NCI-H460 (cell line): ENCODE results near the gene SLC35F3. TPM values are rescaled to one million over a fixed set of nuclear protein-coding genes. Genes with fewer than 3 reads are reported as not detected.

ENCODE experiments used
- DNase-seq: peaks from one replicate; pipeline ENCODE4 v3.0.0-alpha.2; 2016; ENCODE audit warnings: low read depth; ENCODE audit errors: extremely low read depth
- total RNA-seq: library from RNA; depleted of rRNA; stranded (reverse); fragments of >200 nt; shearing (Covaris generic); gene quantifications from 2 replicates; pipeline ENCODE4 v1.2.3, GENCODE V29; 2014

Gene SLC35F3
- total RNA-seq, 1 experiment from 2014 or later: 3.5 TPM

DNA sequence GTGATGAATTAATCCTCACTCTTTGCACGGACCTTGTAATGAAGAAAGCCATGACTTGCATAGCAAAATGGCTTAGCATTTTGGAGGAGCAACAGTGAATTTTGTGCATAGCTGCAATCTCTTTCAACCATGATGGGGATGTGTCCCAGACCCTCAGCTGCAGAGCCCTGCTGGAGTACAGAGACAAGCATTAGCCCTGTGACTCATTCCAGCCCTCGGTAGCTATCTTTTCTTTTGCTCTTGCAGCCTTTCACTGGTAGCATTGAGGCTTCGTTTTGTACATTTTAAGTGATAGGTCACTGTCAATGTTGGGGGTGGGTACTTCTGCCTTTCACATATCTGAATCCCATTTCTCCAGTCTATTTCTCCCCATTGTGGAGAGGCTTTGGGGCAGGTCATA, 58.4 kb downstream of the SLC35F3 start:
- DNase-seq: no peak

DNA sequence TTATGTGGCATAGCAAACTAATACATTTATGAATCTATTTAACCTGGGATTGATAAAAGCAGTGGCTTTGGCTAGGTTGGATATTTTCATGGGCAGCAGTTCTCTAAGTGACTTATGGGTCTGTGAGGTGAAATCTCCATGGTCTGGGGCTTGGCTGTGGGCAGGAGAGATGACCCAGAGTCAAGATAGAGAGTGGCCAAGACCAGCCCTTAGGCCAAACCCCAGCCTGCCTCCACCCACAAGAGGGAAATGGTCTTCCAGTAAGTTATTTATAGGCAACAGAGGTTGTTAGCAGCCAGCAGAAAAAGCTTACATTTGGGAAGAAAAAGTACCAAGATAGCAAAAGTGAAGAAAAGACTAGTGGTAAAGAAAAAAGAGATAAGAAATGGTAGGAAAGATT, 61.4 kb downstream of the SLC35F3 start:
- no peak for DNase-seq

DNA sequence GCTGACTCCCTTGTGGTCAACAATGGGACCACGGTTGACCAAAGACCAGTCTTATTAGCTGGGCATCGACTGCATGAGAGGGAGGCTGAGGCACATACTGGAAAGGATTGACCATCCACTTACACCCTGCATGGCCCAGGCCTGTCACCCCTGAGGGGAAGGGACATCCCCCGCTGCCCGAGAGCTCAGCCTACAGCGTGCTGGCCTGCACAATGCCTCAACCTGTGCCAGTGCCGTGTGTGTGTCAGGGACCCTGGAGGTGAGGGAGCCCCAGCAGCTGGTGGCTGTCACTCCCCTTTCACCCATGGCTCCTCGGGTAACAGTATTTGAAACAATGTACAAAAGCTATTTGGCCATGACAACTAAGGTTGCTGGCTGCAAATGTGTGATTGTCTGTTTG, 67.3 kb downstream of the SLC35F3 start:
- no peak for DNase-seq

DNA sequence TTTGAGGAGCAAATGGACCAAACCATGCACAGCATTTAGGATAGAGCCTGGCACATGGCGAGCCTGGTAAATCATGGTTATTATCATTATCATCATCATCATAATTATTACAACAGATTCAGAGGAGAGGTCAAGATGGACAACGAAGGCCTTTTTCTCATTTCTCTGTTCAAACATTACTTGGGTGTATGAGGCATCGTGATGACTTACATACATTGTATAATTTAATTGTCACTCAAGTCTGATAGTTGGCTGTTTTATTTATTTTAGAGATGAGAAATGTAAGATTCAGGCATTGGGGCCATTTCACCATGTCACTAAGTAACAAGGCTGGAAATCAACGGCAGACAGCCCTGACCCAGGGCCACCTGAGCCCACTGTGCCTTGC, 68.1 kb downstream of the SLC35F3 start:
- DNase-seq: no peak

DNA sequence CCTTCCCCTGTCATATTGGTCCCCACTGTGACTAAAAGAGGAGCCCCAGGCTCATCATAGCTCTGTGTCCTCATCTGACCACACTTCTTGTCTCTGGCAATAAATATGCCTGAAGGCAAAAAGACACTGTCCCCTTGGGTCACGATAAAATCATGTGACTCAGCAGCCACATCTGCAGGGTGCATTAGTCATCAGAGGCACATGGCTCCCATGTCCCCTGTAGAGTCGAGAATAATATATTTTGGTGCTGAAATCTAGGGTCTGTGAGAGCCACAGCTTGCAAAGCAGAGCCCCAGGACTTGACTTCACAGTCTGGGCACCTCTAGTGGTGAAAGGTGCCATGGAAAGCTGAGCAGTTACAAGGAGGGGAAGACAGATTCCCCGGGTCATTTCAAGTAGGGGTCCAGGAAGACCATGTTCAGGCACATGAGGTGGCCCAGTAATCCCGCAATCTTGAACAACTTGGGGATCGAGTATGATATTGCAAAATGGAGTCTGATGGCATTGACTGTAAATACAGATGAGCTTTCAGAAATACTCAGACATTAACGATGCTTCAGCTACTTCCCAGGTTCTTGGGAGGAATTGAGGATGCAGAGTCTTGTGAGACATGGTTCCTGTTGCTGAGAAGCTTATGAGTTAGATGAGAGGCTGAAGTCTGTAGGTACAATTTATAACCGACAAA, 68.6 kb downstream of the SLC35F3 start:
- no peak for DNase-seq

DNA sequence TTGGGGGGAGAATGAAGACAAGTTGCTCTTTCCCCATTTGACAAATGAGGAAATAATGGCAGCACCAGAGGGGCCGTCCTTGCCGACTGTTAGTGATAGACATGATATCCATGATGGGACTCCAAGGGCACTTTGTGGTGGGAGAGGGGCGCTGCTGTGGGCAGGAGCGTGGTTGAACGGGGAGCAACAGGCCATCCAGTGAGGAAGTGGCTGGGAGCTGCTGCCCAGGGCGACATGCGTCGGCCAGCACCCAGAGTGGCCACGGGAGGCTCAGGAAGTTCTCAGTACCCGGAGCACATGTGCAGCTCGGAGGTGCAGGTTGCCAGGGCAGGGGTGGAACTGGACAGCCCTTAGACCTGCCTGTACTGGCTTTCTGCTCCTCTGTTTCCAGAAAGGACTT, 71.0 kb downstream of the SLC35F3 start:
- no peak for DNase-seq

DNA sequence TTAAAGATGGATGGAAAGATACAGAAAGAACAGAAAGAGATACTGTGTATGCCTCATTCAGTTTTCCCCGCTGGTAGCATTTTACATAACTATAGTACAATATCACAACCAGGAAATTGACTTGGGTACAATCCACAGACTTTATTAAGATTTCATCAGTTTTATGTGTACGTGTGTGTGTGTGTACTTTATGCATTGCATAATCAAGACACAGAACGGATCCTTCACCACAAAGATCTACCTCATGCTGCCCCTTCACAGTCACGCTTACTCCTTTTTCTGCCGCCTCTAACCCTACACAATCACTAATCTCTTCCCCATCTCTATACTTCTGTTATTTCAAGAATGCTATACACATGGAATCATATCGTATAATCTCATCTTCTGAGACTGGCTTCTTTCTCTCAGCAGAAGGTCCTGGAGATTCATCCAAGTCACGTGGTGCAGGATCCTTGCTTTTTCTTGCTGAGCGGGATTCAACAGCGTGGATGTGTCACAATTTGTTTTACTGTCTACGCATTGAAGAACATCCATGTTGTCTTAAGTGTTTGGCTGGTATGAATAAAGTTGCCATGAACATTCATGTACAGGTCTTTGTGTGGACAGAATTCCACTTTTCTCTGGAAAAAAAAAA, 76.7 kb downstream of the SLC35F3 start:
- DNase-seq: no peak

DNA sequence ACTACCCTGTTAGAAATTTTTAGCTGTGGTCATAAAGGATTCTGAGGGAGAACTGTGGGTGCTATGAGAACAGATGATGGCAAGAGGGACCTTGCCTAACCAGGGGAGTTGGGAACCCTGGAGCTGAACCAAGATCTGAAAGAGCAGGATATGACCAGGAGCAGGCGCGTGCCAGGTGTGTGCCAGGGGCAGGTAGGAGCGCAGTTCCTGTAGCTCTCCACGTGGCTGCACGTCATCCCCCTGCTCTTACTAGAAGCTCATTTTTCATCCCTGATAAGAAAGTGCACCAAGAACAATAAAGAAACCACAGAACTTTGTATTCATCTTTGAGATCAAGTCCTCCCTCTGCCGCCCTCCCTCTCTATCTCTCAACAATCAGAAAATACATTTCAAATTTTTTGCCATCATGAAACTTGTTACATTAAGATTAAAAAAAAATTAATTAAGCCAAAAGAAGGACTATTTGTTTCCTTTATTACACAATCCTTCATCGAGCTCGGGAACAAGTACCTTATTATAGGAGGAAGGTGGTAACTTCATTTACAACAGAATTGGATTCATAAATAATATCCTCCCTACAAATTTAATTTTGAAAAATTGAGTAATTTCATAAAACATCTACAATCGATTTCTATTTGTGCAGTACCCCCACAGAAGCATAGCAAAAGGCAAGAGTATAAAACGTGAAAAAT, 78.5 kb downstream of the SLC35F3 start:
- no peak for DNase-seq

DNA sequence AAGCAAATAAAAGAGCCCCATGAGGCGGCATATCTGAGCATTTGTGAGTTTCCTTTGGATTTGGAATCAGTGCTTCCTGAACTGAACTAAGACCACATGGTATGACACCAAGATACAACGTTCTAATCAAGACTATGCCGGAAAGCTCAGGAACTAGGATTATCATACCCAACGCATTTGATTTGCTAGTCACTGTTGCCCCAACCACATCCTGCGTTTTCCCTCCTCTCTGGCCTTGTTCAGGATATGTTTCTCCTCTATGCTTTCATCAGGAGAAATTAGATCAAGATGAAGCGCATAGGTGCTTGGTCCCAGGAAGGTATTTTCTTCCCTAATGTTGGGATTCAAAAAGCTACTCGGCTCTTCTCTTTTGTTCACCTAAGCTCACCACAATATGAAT, 79.3 kb downstream of the SLC35F3 start:
- DNase-seq: no peak

DNA sequence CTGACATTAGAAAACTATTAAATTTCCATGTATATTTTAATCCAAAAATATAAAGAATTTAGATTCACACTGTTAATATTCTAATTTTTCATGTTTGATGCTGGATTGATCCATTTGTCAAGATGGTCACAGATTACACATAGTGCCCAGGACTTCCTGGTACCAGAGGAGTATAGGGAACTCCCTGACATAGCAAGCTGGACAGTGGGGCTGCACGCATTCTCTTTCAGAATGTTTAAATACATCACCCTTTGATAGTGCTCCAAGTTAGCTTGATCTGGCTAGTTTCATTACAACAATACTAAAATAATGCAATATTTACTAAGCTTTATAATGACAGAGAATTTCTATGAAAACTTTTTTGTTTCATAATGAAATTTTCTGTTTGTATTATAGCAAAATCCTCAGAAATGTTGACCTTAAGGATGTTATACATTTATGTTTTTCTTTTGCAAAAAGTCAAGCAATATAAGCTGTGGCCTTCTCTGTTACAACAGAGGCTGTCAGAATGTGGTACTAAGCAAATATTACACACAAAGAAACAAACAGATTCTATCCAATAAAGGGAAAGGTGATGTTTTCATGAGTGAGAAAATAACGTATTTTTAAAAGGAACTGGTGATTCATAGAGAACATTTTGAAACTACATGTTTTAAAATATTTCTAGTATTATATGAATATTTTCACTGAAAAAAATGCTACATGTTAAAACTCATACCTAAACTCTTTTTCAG, 84.7 kb downstream of the SLC35F3 start:
- no peak for DNase-seq

DNA sequence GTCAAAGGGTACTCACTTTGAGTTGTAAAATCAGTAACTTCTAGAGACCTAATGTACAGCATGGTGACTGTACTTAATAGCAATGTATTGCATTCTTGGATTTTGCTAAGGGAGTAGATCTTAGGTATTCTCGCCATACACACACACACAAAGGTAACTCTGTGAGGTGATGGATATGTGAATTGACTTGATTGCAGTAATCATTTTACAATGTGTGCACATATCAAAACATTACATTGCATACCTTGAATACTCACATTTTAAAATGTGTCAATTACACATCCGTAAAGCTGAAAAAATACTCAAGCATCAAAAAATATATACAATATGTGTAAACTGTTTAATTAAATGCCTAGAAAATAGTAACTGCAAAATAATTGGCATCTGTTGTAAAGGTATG, 86.0 kb downstream of the SLC35F3 start:
- no peak for DNase-seq

DNA sequence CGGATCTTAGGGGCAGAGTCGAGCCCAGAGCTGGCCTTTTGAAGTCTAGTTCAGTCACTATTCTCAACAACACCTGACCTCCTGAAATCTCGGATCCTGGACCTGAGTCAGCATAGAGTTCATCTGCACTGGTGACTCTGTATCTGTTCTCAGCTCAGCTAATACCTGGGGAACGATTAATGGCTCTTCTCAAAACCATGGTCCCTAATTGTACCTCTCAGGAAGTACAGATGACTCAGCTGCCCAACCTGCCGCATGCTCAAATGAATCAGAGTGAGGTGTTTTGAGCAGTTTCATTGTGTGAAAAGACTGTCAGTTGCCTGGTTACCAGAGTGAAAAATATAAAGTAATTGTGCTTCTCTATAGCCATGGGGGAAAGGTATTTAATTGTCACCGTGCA, 89.2 kb downstream of the SLC35F3 start:
- no peak for DNase-seq

DNA sequence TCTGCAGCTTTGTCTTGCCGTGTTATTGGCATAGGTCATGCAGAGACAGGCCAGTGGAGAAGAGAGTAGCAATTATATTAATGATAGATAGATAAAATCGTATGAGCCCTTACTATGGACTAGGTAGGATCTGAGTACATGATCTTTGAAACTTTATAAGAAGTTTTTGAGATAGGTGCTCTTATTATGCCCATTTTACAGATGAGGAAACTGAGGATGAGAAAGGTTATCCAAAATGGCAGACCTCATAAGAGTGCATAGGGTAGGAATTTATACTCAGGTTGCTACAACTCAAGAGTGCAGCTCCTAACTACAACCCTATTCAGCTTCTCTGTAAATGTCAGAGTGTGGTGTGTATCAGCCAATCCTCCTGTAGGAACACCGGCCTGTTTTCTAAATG, 89.6 kb downstream of the SLC35F3 start:
- no peak for DNase-seq

DNA sequence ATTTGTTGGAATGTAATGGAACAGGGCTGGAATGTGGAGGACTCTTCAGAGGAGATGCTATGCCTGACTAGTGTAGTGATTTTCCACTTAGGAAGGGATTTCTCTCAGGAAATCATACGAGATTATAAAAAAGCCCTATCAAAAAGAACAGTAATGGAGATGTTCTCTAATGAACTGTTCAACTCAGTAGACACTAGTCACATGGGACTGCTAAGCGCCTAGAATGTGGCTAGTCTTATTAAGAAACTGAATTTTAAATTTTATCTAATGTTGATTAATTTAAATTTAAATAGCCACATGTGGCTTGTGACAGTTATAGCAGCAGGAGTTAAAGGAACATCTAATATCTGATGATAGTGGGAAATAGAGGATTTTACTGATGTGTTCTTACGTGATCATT, 94.0 kb downstream of the SLC35F3 start:
- DNase-seq: no peak

DNA sequence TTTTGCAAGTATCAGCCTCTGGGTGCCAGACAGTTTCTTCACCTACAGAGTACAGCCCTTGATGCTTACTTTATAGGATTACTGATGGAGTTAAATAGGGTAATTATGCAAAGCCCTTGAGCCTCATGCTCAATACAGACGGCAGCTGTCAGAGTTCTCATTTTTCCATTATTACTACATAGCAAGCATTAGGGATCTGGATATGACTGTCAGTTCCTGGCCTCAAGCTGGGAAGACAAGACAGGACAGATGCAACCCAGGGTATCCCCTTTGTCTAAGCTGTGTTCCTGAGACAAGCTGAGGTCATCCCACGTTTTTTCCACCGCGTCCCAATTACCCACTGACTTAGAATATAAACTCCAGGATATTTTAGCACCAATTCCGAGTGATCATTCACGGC, 94.4 kb downstream of the SLC35F3 start:
- DNase-seq: no peak

DNA sequence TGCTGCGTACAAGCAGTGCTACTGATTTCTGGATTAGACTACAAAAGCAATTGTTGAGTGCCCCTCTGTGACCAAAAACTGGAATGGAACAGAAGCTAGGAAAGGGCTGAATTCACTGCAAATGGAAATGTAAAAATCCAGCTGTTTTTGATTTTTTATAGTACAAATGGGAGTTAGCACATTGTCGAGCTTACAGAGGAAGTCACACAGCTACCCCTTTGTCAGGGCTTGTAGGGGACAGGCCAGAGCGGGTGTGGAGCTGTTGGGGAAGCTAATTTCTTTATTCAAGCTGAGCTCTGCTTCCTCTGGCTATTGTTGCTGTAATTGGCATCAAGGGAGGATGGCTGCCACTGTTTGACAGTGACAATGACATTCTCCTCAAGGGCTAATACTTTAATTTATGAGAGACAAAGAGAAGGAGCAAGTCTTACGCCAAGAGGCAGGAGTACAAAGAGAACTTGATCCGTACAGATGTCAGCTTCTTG, 96.1 kb downstream of the SLC35F3 start:
- DNase-seq: no peak

DNA sequence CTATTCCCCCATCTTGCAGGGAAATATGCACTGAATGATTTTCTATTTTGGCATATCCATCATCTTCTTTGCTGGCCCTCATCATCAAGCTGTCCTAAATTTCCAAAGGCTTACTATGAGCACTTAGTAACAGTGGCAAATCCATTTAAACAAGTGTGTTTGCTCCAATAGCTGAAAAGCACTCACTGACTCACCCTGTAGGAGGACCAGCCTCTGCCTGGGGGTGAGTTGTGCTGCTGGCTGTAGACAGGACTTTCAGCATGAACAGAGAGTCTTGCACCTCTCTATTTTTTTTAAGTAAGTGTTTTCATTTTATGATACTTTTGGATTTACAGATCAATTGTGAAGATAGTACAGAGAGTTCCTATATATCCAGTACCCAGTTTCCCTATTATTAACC, 97.3 kb downstream of the SLC35F3 start:
- DNase-seq: no peak

DNA sequence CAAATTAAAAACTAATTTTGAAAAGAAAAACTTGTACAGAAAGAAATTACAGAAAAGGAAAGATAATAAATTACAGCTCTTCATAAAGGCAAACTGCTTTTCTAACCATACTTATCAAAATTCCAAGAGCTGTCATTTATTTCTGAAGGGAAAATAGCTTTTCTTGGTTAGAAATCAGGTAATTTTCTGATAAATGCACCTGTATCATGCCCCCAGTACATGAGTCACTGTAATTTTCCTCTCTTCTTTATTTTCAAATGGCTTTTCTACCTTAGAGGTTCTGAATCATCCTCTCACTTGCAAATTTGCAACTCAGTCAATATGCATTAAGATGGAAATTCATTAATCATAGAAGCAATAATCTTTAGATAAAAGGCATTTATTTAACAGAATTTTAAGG, 100.1 kb downstream of the SLC35F3 start:
- no peak for DNase-seq

DNA sequence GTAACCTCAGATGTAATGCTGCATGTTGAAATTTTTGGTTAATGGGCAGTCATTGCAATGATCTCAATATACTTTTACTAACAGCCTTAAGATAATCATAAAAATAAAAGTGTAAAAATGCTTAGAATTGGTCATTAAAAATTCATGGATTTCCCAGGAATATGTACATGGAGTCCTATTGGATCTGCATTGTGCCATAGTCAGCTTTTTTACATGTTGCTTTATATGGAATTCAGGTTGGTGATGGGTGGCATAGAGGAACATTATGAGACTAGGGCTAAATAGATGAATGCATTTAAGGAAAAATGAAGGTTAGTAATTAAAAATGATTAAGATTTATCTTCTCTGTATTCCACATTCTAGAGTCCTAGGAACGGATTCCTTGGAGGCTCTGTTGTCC, 103.2 kb downstream of the SLC35F3 start:
- no peak for DNase-seq

DNA sequence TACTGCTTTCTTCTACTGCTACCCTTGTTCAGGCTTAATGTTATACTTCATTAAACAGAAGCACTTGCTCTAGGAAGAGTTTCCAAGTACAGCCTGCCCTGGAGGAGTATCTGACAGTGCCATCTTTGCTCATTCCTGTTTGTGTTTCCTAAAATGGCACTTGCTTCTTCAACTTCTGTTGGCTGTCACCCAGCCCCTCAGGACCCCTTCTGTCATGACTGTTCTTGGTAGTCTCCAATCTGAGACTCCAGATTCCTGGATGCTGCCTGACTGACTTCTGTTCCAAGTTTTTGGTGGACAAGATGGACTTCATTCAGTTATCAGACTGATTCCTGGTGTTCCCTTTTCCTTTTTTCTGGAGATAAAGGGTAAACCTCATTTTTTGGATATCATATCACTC, 104.1 kb downstream of the SLC35F3 start:
- no peak for DNase-seq

DNA sequence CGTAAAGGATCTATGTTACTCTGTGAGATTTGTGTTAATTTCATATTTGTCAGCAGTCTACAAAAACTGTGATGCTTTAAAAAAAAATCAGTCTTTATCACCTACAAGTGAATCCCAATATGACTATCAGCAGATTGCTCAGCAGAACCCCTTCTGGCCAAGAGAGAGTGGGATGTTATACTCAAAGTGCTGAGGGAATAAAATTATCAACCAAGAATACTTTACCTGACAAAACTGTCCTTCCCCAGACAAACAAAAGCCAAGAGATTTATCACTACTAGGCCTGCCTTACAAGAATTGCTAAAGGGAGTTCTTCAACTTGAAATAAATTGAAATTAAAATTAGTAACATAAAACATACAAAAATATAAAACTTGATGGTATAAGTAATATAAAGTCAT, 105.2 kb downstream of the SLC35F3 start:
- DNase-seq: no peak
